Ovary (tissue), 9 donors: ENCODE measurements around the gene PTPRU. TPM values are rescaled to one million over a fixed set of nuclear protein-coding genes. Genes with fewer than 3 reads are reported as not detected.

ENCODE experiments used
- DNase-seq, 5 donors: peaks; one replicate each; pipeline ENCODE4 v3.0.0-alpha.2; 2019 to 2020
- H3K27ac ChIP-seq, 2 donors: fragments of 200-600 bp; one replicate each; pipeline versions ENCODE4 v1.5.1 to v1.8.0; 2019 to 2022
- H3K27me3 ChIP-seq: fragments of 200-600 bp; one replicate; pipeline ENCODE4 v1.8.0; 2022
- H3K36me3 ChIP-seq: fragments of 200-600 bp; sonication (generic); one replicate; pipeline ENCODE4 v1.5.1; 2019
- H3K4me1 ChIP-seq: one replicate; pipeline ENCODE4 v1.8.1; 2013; ENCODE audit warnings: mild to moderate bottlenecking, moderate library complexity; ENCODE audit not compliant: insufficient read depth
- H3K4me3 ChIP-seq: fragments of 200-600 bp; sonication (generic); one replicate; pipeline ENCODE4 v1.5.1; 2017
- H3K9me3 ChIP-seq, 2 donors: fragments of 200-600 bp in 1 of 2; sonication (generic) in 1 of 2; one replicate each; pipeline versions ENCODE4 v1.5.1 to v1.8.1; 2013 to 2019; ENCODE audit warnings: mild to moderate bottlenecking in 1 of 2, moderate library complexity in 1 of 2
- EP300 ChIP-seq: sonication (generic); formaldehyde crosslinking; IDR thresholded peaks from one replicate; pipeline ENCODE4 v1.6.1; 2017; ENCODE audit warnings: antibody characterized with exemption
- POLR2A ChIP-seq: fragments of 450-650 bp; IDR thresholded peaks from one replicate; pipeline ENCODE4 v1.6.1; 2017; ENCODE audit warnings: antibody characterized with exemption, mild to moderate bottlenecking, moderate library complexity
- WGBS, 3 donors: extraction: QIAGEN DNeasy Blood & Tissue Kit in 1 of 3; methylation state at CpG; one replicate each; pipeline versions ENCODE4 v1.1.5 to v1.1.7; 2013 to 2017; 5-methylcytosine and 5-hydroxymethylcytosine counted together
- intact Hi-C, 4 donors: fragments of 100-400 bp; cut with DNase I; formaldehyde crosslinking; loops; one replicate each; pipeline versions ENCODE4 v1.11.0 to v1.15.1; 2022 to 2023
- polyA plus RNA-seq, 2 donors: library from polyadenylated mRNA; stranded (reverse); fragments of 200-250 nt in 1 of 2; fragments of 350-450 nt in 1 of 2; fragmentation: Illumina TruSeq in 1 of 2; extraction: RNeasy Lipid Tissue Mini Kit (QIAGEN cat#74804) in 1 of 2; gene quantifications; one replicate each; pipeline ENCODE4 v1.2.3, GENCODE V29; 2013 to 2014
- total RNA-seq, 7 donors: library from RNA; depleted of rRNA in 2 of 7; stranded (reverse); fragments of >200 nt in 2 of 7; fragmentation: NEBNext Ultra II Directional in 3 of 7; extraction: Animal tissue kit (Norgen Biotek cat#: 25700) in 3 of 7; gene quantifications; one replicate each; pipeline versions ENCODE4 v1.1.0 to v1.2.4, GENCODE V29; 2016 to 2023
- TF ChIP-seq, protein P1 (sequence below), 3 donors: fragments of 450-650 bp in 2 of 3; fragments of 200-600 bp in 1 of 3; IDR thresholded peaks; one replicate each; pipeline versions ENCODE4 v1.5.1 to v1.8.0; 2016 to 2022; ENCODE audit warnings: antibody characterized with exemption in 3 of 3, mild to moderate bottlenecking in 1 of 3
- donor health status: DM: no; HTN: no; CAD: no; lungs with moderate emphysema.
- donor health status: DM: no; HTN: no; CAD: no.
- donor health status: Bipolar disorder and iron deficiency.
- donor health status: DM: yes; HTN: yes; CAD: no.
- donor health status: DM: no; HTN: no; CAD: no.
- donor health status: DM: yes; HTN: yes; CAD: no.

PTPRU gene
- total and polyA plus RNA-seq, 9 donors: 2.9 to 45.2 (median 29.9) TPM

DNA sequence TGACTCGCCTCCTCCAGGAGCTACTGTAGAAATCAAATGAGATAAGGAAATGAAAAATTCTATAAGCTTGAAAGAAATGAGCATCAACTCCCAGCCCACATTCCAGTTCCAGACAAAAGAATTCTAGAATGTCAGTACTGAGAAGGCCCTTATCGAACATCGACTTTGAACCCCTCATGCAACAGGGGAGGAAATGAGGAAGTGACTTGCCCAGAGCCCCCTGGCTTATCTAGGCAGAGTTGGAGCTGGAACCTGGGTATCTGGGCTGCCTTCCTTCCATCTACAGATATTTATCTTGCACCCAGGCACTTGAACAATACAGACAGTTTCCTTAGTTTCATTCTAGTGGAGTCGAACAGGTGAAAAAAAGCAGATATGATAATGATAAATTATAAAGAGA lies 27.9 kb upstream of the PTPRU start:
- Histone ChIP-seq H3K9me3 (no peaks in the 10 kb centered on the region), H3K27me3 (no peaks in the 10 kb centered on the region), H3K36me3 (no peaks in the 10 kb centered on the region), H3K27ac (no peak overlapping the region), H3K4me1 (no peaks in the 10 kb centered on the region), H3K4me3 (no peak overlapping the region)
- no peak for DNase-seq
- 57 to 70% (median 59%) methylated on average over 4 of the region's 4 CpGs for WGBS, 3 donors
- TF ChIP-seq POLR2A: no peak
- intact Hi-C loops: loop anchor here in 2 of 4 donors (10.0 kb wide), 2 partner anchors 174 to 424 kb away; no protein-coding TSS in a partner anchor

DNA sequence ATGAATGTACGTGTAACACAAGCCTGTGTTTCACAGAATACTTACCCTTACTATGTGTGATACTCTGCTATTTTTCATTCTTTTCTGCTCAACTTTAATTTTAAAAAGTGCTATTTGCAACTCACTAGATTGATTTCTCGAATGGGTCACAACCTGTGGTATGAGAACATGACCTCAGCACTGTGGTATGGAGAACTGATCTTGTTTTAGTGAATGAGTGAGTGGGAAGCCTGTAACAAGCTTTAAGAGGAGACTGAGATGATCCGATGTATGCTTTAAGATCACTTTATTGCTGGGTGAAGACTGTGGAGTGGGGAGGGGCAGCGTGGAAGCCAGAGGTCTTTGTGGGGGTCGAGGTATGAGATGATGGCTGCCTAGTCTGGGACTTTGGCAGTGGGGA lies 27.1 kb upstream of the PTPRU start:
- intact Hi-C loops: loop anchor here in 2 of 4 donors (10.0 kb wide), 2 partner anchors 174 to 424 kb away; no protein-coding TSS in a partner anchor
- TF ChIP-seq POLR2A (no peak), EP300 (no peak)
- TF ChIP-seq, protein P1, sequence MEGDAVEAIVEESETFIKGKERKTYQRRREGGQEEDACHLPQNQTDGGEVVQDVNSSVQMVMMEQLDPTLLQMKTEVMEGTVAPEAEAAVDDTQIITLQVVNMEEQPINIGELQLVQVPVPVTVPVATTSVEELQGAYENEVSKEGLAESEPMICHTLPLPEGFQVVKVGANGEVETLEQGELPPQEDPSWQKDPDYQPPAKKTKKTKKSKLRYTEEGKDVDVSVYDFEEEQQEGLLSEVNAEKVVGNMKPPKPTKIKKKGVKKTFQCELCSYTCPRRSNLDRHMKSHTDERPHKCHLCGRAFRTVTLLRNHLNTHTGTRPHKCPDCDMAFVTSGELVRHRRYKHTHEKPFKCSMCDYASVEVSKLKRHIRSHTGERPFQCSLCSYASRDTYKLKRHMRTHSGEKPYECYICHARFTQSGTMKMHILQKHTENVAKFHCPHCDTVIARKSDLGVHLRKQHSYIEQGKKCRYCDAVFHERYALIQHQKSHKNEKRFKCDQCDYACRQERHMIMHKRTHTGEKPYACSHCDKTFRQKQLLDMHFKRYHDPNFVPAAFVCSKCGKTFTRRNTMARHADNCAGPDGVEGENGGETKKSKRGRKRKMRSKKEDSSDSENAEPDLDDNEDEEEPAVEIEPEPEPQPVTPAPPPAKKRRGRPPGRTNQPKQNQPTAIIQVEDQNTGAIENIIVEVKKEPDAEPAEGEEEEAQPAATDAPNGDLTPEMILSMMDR (IDR thresholded peaks at IDR 0.05): no peak
- Histone ChIP-seq H3K4me1 (no peaks in the 10 kb centered on the region), H3K4me3 (no peak overlapping the region), H3K27ac (no peak overlapping the region), H3K27me3 (no peaks in the 10 kb centered on the region), H3K9me3 (no peaks in the 10 kb centered on the region), H3K36me3 (no peaks in the 10 kb centered on the region)
- 65 to 73% (median 73%) methylated on average over 5 of the region's 5 CpGs for WGBS, 3 donors
- DNase-seq: no peak

DNA sequence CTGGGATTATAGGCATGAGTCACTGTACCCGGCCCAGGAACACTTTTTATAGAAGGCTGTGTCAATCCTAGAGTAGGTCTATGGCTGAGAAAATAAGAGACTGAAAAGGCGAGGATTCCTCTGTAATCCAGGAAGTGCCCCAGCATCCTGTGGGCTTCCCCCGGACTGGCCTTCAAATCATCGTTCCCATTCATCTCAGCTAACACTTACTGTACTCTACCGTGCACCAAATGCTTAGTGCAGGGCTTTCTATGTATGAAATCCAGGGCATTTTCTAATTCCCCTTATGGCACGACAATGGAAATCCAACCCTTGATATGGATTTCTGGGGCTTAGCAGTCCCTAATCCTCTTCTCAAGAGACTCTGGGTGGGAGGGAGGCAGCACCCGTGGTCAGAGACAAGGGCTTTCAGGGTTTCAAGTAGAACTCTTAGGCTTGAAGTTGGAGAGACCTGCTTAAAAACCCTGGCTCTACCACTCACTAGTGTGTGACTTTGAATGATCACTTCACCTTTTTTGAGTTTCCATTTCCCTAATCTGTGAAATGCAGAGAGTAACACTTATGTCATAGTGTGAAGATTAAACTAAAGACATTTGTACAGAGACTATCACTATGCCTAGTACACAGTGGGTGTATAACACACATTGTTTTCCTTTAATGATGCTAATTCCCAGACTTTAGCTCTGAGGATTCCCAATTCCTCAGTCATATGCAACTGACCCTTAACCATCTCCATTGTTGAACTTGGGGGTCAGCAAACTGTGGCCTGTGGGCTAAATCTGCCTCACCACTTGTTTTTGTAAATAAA lies 25.8 kb upstream of the PTPRU start:
- TF ChIP-seq, protein P1 (IDR thresholded peaks at IDR 0.05): no peak
- TF ChIP-seq EP300: no peak
- no peak for TF ChIP-seq POLR2A
- intact Hi-C loops: no loop called here
- DNase-seq: no peak
- Histone ChIP-seq H3K27me3 (no peaks in the 10 kb centered on the region), H3K4me1 (no peaks in the 10 kb centered on the region), H3K27ac (no peak overlapping the region), H3K4me3 (no peak overlapping the region), H3K9me3 (no peaks in the 10 kb centered on the region), H3K36me3 (no peaks in the 10 kb centered on the region)
- WGBS, 3 donors: 77 to 82% (median 79%) methylated on average over 7 of the region's 7 CpGs

DNA sequence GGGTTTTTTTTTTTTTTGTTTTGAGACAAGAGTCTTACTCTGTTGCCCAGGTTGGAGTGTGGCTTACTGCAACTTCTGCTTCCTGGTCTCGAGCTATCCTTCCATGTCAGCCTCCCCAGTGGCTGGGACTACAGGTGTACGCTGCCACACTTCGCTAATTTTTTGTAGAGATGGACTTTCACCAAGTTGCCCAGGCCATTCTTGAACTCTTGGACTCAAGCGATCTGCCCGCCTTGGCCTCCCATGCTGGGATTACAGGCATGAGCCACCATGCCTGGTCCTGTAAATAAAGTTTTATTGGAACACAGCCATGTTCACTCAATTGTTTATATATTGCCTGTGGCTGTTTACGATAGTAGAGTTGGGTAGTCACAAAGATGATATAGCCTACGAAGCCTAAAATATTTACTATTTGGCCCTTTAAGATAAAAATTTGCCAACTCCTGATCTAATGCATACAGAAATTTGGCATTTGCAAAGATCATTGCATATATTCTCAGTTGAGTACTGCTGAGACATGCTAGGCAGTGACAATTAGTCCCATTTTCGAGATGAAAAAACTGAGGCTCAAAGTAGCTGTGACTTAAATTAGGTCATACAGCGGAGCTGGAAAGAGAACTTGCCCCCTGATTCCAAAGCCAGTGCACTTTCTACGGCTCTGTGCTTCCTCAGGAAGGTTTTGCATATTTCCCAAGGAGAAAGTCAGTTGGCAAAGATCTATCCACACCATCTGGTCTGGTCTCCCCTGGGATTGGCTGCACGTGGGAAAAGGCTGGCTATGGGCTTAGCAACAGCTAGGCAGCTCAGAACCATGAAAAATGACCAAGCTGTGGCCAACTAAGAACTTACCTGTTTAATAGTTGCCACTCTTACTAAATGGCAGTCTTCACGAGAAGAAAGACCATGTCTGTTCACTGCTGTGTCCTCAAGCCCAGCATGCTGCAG lies 25.0 kb upstream of the PTPRU start:
- Histone ChIP-seq H3K4me3 (no peak overlapping the region), H3K4me1 (no peaks in the 10 kb centered on the region), H3K27me3 (no peaks in the 10 kb centered on the region), H3K9me3 (no peaks in the 10 kb centered on the region), H3K27ac (no peak overlapping the region), H3K36me3 (no peaks in the 10 kb centered on the region)
- 74 to 86% (median 81%) methylated on average over 12 of the region's 12 CpGs for WGBS, 3 donors
- no peak for DNase-seq
- TF ChIP-seq POLR2A (no peak), EP300 (no peak)
- TF ChIP-seq, protein P1 (IDR thresholded peaks at IDR 0.05): no peak
- intact Hi-C loops: no loop called here
